Measurements from ENCODE around the gene ERFL.

DNA sequence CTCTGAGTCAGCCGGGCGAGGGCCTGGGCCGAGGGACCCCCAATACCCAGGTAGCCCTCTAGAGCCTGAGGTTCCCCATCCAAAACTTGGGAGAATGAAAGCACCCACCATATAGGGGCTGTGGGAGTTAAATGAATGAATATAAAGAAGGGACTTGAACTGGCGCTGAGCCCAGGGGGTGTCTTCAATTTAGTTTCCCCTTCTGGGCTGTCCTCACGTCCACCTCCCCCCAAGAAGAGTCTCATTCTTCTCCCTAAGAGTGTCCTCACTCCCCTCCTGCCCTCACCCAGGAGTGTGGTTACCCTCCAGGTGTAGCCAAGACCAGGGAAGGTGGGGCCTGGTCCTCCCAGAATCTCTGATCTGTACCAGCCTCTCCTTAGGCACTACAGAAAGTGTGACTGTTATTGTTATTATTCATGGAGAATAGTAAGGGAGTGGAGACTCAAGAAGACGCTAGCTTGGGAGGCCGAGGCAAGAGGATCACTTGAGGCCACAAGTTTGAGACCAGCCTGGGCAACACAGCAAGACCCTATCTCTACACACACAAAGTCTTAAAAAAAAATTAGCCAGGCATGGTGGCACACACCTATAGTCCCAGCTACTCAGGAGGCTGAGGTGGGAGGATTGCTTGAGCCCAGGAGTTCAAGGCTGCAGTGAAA is 48.5 kb downstream of the ERFL start:
- TF ChIP-seq, protein P1, sequence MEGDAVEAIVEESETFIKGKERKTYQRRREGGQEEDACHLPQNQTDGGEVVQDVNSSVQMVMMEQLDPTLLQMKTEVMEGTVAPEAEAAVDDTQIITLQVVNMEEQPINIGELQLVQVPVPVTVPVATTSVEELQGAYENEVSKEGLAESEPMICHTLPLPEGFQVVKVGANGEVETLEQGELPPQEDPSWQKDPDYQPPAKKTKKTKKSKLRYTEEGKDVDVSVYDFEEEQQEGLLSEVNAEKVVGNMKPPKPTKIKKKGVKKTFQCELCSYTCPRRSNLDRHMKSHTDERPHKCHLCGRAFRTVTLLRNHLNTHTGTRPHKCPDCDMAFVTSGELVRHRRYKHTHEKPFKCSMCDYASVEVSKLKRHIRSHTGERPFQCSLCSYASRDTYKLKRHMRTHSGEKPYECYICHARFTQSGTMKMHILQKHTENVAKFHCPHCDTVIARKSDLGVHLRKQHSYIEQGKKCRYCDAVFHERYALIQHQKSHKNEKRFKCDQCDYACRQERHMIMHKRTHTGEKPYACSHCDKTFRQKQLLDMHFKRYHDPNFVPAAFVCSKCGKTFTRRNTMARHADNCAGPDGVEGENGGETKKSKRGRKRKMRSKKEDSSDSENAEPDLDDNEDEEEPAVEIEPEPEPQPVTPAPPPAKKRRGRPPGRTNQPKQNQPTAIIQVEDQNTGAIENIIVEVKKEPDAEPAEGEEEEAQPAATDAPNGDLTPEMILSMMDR (conservative IDR thresholded peaks at IDR 0.05): no peak
- TF ChIP-seq EZH2 (IDR thresholded peaks at IDR 0.05; ENCODE audit: low read depth): no peak
